ENCODE results near the gene NPC1. TPM values are rescaled to one million over a fixed set of nuclear protein-coding genes. Genes with fewer than 3 reads are reported as not detected.
"Not testable (repeated sequence)": the region's sequence is repeated elsewhere in the genome, so short reads cannot be mapped to it uniquely, and the experiment has no call there.

Gene NPC1
- total RNA-seq, 1 donor from 2014 or later = 36.5 TPM

DNA sequence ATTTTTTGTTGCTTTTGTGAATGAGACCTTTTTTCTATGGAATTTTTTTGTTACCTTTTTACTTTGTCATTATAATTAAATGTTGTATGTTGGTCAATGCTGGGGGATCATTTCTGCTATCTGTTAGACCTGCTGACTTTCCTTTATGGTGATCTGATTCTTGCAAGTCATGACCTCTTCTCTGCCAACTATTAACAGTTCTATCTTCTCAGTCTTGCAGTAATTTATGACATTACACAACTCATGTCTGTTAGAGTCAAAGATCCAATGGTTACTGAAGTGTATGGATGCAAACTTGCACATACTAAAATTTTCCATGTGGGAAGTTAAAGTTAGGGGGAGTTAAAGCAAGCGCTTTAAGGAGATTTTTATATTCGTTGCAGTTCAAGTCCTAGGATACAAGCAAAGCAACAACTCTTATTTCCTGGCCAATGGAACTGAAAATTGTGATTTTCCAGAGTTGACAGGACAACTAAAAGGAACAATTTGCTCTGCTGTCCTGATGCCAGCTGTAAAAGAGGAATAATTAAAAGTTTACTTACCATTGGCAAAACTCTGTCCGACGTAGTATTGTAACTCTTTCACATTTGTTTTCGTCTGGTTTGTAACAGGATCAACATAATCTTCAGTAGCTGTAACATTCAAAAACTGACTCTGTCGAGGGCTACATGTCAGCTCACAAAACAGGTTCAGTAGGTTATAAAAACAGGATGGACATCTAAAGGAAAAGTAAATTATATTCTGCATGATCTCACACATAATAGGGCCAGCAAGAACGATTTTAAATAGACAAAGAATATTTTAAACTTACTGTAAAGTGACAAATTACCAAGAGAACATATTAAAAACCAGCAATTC is 17.8 kb downstream of the NPC1 start:
- Mint-ChIP-seq H3K9me3 (no peaks in the 10 kb centered on the region), H3K4me1 (peaks cover 8% of the 10 kb centered on the region), H3K4me3 (no peak overlapping the region), H3K27me3 (no peaks in the 10 kb centered on the region), H3K36me3 (ENCODE audit: low read depth) (peaks cover 78% of the 10 kb centered on the region), H3K27ac (no peak overlapping the region)
- CTCF ChIA-PET = no interaction called here
- POLR2A ChIA-PET = no interaction called here
- no peak for ATAC-seq (ENCODE audit: low read depth)
- DNase-seq = no peak
- TF ChIP-seq, protein P1, sequence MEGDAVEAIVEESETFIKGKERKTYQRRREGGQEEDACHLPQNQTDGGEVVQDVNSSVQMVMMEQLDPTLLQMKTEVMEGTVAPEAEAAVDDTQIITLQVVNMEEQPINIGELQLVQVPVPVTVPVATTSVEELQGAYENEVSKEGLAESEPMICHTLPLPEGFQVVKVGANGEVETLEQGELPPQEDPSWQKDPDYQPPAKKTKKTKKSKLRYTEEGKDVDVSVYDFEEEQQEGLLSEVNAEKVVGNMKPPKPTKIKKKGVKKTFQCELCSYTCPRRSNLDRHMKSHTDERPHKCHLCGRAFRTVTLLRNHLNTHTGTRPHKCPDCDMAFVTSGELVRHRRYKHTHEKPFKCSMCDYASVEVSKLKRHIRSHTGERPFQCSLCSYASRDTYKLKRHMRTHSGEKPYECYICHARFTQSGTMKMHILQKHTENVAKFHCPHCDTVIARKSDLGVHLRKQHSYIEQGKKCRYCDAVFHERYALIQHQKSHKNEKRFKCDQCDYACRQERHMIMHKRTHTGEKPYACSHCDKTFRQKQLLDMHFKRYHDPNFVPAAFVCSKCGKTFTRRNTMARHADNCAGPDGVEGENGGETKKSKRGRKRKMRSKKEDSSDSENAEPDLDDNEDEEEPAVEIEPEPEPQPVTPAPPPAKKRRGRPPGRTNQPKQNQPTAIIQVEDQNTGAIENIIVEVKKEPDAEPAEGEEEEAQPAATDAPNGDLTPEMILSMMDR (IDR thresholded peaks at IDR 0.05) = no peak
- intact Hi-C loops (cut with micrococcal nuclease) = no loop called here

- Mint-ChIP-seq H3K36me3 (ENCODE audit: low read depth) (peaks cover 81% of the 10 kb centered on the region), H3K4me3 (no peak overlapping the region), H3K27me3 (no peaks in the 10 kb centered on the region), H3K9me3 (no peaks in the 10 kb centered on the region), H3K4me1 (peaks cover 5% of the 10 kb centered on the region), H3K27ac (no peak overlapping the region)
- TF ChIP-seq, protein P1 (IDR thresholded peaks at IDR 0.05) = no peak
- DNase-seq (no peak), ATAC-seq (ENCODE audit: low read depth) (no peak)
- ChIA-PET CTCF (no interaction called here), POLR2A (no interaction called here)
- intact Hi-C loops (cut with micrococcal nuclease) = no loop called here
These were observed 18.6 kb downstream of the NPC1 start for GRCh38 chr18:23567671-23568070.

- DNase-seq (no peak), ATAC-seq (ENCODE audit: low read depth) (no peak)
- H3K27ac Mint-ChIP-seq = no peak overlapping the region
- TF ChIP-seq, protein P1 (IDR thresholded peaks at IDR 0.05) = no peak
- no peak overlapping the region for H3K4me3 Mint-ChIP-seq
- H3K9me3 Mint-ChIP-seq = no peaks in the 10 kb centered on the region
- ChIA-PET POLR2A (no interaction called here), CTCF (no interaction called here)
- H3K27me3 Mint-ChIP-seq = no peaks in the 10 kb centered on the region
- intact Hi-C loops (cut with micrococcal nuclease) = no loop called here
- H3K4me1 Mint-ChIP-seq = peaks cover 5% of the 10 kb centered on the region
- peaks cover 86% of the 10 kb centered on the region for H3K36me3 Mint-ChIP-seq (ENCODE audit: low read depth)
These were observed 20.3 kb downstream of the NPC1 start for GRCh38 chr18:23565916-23566547.

- Mint-ChIP-seq H3K4me1 (peaks cover 5% of the 10 kb centered on the region), H3K4me3 (no peak overlapping the region), H3K36me3 (ENCODE audit: low read depth) (peaks cover 83% of the 10 kb centered on the region), H3K27ac (no peak overlapping the region), H3K27me3 (no peaks in the 10 kb centered on the region), H3K9me3 (no peaks in the 10 kb centered on the region)
- TF ChIP-seq, protein P1 (IDR thresholded peaks at IDR 0.05) = no peak
- ATAC-seq (ENCODE audit: low read depth) (peak; percentile 73), DNase-seq (no peak)
- ChIA-PET POLR2A (interaction anchor here (0.9 to 1.0 kb wide), 2 partner anchors 22 to 24 kb away, joined by 3 to 7 read pairs; no protein-coding TSS in a partner anchor), CTCF (interaction anchor here (1.0 kb wide), 1 partner anchor 22 kb away, joined by 3 read pairs; no protein-coding TSS in a partner anchor)
- intact Hi-C loops (cut with micrococcal nuclease) = no loop called here
These were observed 22.8 kb downstream of the NPC1 start for GRCh38 chr18:23563377-23564043.

DNA sequence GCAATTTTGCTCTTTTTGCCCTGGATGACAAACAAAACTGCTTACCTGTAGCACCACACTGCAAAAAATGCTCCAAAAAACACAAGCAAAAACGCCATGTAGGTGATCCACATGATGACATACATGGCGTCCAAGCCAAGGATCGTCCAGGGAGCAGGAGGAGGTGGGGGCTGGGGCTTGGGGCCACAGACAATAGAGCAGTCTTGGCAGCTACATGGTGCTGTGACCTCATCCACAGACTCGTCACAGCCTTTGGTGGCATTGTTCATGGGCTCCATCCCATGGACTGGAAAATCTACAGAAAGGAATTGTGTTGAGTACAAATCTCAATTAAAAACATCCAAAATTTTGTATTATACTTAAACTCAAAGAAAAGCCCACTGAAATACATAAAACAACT is 26.1 kb downstream of the NPC1 start:
- Mint-ChIP-seq H3K9me3 (no peaks in the 10 kb centered on the region), H3K4me1 (peaks cover 5% of the 10 kb centered on the region), H3K36me3 (ENCODE audit: low read depth) (peaks cover 84% of the 10 kb centered on the region), H3K27me3 (no peaks in the 10 kb centered on the region), H3K27ac (no peak overlapping the region), H3K4me3 (no peak overlapping the region)
- ChIA-PET CTCF (no interaction called here), POLR2A (no interaction called here)
- ATAC-seq (ENCODE audit: low read depth) (no peak), DNase-seq (no peak)
- TF ChIP-seq, protein P1 (IDR thresholded peaks at IDR 0.05) = no peak
- intact Hi-C loops (cut with micrococcal nuclease) = no loop called here

DNA sequence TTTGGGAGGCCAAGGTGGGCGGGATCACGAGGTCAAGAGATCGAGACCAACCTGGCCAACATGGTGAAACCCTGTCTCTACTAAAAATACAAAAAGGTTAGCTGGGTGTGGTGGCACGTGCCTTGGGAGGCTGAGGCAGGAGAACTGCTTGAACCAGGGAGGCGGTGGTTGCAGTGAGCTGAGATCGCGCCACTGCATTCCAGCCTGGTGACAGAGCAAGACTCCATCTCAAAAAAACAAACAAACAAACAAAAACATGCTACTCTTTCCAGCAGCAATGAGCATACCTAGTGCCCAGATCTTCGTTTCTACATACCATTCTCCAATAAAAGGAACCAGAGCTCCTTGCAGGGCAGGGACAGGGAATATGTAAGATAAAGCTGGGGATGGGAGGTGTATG is 28.8 kb downstream of the NPC1 start:
- intact Hi-C loops (cut with micrococcal nuclease); DNase-seq; H3K4me1 Mint-ChIP-seq; H3K4me3 Mint-ChIP-seq; ATAC-seq (ENCODE audit: low read depth); H3K27me3 Mint-ChIP-seq; H3K9me3 Mint-ChIP-seq; H3K27ac Mint-ChIP-seq; CTCF ChIA-PET; POLR2A ChIA-PET: not testable (repeated sequence)
- H3K36me3 Mint-ChIP-seq (ENCODE audit: low read depth) = peaks cover 93% of the 10 kb centered on the region

Data from activated B cell treated with CpG ODN at 0.5 μM for 24 hours (primary cell).